Left colon (tissue), 2 donors: ENCODE data around the gene CEP76. TPM values are rescaled to one million over a fixed set of nuclear protein-coding genes. Genes with fewer than 3 reads are reported as not detected.
"Not testable (repeated sequence)": the region's sequence is repeated elsewhere in the genome, so short reads cannot be mapped to it uniquely, and the experiment has no call there.

Experiments
- ATAC-seq: fragments of 200-7000 bp; cut with Tn5 transposase; one replicate; pipeline ENCODE4 v1.9.1; 2020; ENCODE audit warnings: mild to moderate bottlenecking, moderate library complexity
- DNase-seq, 2 donors: peaks; one replicate each; pipeline ENCODE4 v3.0.0-alpha.2; 2020
- intact Hi-C, 2 donors: fragments of 100-400 bp; cut with DNase I in 1 of 2; cut with micrococcal nuclease in 1 of 2; formaldehyde crosslinking; loops; one replicate each; pipeline versions ENCODE4 v1.11.2 to v1.14.0; 2022; cut with DNase I, micrococcal nuclease
- total RNA-seq, 2 donors: library from RNA; stranded (reverse); fragmentation: NEBNext Ultra II Directional; extraction: Animal tissue kit (Norgen Biotek cat#: 25700); gene quantifications; one replicate each; pipeline ENCODE4 v1.2.1, GENCODE V29; 2021
- donor health status: DM: no; HTN: no; CAD: no.
- donor health status: DM: yes; HTN: yes; CAD: no.

Gene CEP76
- total RNA-seq, 2 donors from 2014 or later: 4.9 to 5.3 TPM

DNA sequence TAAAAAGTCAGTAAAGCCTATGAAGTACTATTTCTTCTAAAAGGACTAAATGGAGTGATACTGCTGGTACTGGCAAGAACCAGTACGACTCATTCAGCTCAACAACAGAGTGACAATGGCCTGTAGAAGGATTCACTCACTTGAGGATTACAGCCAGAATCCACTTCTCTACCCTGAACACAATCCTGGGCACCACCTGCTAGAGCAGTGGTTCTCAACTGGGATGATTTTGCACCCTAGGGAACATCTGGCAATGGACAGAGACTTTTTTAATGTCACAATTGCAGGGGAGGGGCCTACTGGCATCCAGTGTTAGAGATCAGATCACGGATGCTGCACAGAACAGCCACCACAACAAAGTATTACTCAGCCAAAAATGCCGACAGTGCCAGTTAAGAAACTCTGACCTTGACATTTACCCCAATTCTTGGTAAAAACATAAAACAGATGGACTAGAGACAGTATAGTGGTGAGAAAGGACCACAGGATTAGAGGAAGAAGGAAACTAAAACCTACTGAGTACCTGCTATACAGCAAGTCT is 49.6 kb downstream of the CEP76 start:
- no peak for ATAC-seq

DNA sequence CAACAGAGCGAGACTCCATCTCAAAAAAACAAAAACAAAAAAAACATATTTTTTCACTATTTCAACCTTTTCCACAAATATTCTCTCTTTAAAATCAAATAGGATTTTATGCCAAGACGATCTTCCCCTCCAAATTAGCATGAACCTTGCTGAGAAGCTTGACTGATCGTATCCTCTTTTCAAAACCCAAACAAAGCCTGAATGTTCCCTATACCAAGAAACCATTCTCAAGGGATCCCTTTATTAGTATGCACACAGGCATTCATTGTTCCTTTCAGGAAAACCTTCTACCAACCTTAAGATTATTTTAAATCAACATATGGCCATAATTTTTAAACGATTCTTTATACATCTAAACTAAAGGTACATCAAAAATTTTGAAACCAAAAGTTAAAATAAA is 50.9 kb downstream of the CEP76 start:
- DNase-seq (no peak), ATAC-seq (no peak)
- intact Hi-C loops: no loop called here

More for the DNA sequence above, 49.6 kb downstream of the CEP76 start:
- intact Hi-C loops: no loop called here
- no peak for DNase-seq

DNA sequence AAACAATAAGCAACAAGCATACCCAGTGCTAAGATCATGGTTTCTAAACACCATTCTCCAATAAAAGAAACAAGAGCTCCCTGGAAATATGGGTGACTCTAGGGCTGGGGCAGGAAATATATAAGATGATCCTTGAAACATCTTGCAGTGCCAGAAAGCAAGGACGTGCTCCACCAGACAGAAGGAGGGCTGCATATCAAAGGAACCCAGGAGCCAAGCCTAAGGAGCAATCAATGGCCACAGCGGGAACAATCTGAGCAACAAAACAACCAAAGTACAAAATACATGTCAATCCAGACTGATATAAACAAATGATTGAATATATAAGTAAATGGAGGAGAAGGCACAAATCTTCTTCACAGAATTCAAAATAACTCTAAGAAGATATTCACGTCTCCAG is 54.8 kb downstream of the CEP76 start:
- ATAC-seq (no peak), DNase-seq (no peak)
- intact Hi-C loops: no loop called here

DNA sequence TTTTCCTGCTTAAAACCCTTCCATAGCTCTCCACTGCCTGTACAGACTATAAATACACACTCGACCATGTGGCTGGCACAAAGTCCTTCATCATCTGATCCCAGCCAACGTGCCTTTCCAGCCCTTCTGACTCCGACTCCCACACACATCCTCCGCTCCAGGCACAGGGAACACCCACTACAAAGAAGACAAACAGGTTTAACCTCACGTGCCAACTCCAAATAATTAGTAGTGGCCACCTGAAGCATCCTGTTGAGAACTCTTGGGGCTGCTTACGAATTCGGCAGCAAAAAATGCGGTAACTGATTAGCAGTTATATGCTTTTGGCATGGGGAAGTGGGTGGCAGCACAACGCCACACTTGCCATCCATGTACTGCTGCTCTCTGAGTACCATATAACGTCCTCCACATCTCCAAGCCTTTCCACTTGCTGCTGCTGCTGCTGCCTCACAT is 56.7 kb downstream of the CEP76 start:
- intact Hi-C loops: no loop called here
- DNase-seq (no peak), ATAC-seq (no peak)

DNA sequence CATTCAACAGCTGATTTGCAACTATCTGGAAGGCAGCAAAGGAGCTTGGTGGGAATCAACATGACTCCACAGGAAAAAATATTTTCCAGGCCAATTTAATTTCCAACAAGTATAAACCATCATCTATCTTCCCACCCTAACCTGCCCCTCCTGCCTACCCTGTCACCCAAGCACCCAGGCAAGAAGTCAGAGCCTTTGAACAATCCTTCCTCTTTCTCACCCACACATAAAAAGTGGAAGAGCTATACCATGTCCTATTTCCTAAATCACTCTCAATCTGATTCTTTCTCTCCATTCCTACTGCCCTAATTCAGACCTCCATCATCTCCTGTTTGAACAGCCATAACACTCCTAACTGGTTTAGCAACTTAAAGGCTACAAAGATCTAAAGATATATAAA is 57.3 kb downstream of the CEP76 start:
- intact Hi-C loops: no loop called here
- ATAC-seq (no peak), DNase-seq (no peak)

DNA sequence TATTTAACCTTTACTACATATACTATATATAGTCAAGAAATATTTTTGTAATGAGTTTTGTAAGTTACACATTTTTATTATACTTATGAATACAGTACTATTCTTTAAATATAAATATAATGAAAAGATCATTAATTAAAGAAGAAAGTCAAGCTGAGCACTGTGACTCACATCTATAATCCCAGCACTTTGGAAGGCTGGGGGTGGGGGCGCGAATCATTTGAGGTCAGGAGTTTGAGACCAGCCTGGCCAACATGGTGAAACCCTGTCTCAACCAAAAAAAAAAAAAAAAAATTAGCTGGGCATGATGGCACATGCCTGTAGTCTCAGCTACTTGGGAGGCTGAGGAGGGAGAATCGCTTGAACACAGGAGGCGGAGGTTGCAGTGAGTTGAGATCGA is 58.8 kb downstream of the CEP76 start:
- ATAC-seq: not testable (repeated sequence)

DNA sequence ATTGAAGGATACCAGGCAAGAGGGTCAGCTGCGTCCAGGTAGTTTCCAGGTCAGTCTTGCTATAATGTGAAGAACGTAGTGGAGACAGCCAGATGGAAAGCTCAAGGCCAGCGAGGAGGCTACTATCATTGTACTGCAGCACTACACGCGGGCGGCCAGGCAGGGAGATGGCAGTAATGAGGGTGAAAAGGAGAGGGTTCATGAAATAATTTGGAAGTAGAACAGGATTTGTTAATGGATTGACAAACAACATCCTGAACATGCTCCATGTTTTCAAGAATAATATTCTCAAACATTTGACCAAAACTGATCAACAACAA is 61.7 kb downstream of the CEP76 start:
- no peak for DNase-seq
- intact Hi-C loops: no loop called here
- no peak for ATAC-seq

More for the DNA sequence above, 58.8 kb downstream of the CEP76 start:
- intact Hi-C loops, DNase-seq: not testable (repeated sequence)

DNA sequence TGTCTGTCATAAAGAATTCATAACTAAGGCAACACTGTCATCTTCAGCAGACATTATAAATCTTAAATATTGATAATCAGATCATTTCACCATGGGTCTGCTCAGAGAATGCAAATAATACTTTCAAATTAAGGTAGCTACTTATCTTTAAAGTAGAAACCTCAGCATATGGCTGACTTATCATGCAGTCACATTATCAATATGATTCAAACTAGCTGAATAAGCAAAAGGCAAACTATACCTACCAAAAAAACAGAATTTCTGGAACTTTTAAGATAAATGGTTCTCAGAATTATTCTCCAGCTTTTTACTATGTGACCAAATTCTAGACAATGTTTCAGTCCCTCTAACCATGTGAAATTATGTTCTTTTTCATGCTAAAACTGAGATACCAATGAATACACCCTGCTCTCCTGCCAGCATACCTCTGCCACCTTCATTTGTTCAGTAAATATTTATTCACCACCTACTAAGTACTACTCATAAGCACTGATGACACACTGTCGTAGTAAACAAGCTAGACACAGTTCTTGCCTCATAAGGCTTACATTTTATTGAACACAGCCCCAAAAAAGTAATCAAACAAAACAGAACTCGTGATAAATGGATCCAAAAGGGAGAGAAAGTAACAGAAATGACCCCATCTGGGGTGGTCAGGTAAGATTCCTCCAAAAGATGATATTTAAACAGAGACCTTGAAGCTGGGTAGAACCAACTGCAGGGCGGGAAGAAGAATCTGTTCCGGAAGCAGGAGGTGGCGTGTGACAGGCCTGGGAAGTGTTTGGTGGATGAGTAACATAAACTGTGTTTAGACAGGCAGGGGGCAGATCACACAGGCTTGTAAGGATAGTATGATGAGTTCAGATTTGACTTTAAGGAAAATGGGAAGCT is 62.3 kb downstream of the CEP76 start:
- DNase-seq: no peak
- intact Hi-C loops: no loop called here
- no peak for ATAC-seq

DNA sequence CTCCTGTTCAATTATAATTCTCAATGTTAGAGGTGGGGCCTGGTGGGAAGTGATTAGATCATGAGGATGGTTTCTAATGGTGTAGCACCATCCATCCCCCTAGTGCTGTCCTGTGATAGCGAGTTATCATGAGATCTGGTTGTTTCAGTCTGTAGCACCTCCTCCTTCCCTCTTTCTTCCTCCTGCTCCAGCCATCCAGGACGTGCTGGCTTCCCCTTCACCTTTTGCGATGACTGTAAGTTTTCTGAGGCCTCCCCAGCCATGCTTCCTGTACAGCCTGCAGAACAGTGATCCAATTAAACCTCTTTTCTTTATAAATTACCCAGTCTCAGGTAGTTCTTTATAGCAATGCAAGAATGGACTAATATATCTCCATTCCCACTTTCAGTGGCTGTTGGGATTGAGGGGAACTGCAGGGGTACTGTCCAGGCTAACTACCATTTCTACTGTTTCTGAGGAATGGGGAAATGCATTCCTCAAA is 63.8 kb downstream of the CEP76 start:
- no peak for ATAC-seq
- intact Hi-C loops: no loop called here
- no peak for DNase-seq

DNA sequence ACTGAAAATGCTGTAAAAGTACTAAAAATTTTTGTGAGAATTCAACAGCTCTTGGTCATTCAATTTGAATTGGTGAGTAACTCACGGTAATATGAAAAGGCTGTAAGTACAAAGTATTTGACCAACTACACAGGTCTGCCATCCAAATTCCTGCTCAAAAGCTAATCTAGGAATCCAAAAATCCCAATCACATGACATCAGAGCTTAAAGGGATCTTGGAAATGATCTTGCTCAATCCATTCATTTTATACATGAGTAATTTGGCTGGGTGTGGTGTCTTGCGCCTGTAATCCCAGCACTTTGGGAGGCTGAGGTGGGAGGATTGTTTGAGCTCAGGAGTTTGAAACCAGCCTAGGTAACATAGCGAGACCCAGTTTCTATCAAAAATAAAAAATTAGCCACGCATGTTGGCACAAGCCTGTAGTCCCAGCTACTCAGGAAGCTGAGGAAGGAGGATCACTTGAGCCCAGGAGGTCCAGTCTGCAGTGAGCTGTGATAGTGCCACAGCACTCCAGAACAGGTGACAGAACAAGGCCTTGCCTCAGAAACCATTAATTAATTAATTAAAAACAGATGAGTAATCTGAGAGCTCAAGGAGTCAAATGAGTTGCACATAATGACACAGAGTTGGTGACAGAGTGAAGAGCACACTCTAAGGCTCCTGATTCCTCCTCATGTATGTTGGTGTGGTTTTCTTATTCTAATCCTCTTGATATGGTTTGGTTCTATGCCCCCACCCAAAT is 64.5 kb downstream of the CEP76 start:
- no peak for ATAC-seq

DNA sequence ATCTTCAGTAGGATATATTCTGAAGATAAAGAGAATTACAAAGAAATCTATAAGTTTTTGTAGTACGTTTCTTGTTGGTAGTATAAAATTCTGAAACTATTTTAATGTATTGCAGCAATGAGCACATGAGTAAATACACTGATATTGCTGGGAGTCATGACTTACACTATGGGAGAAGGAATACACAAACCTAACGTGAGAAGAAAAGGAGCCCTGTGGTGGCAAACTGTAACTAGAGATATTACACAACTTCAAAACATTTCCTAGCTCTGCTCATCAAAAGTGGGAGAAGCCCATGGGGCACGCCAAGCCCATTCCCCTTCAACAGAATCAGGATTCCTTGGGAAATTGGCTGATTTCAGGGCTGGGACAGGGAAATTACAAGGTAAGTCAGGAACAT is 65.1 kb downstream of the CEP76 start:
- DNase-seq (no peak), ATAC-seq (no peak)
- intact Hi-C loops: no loop called here

More for the DNA sequence above, 64.5 kb downstream of the CEP76 start:
- intact Hi-C loops: no loop called here
- DNase-seq: no peak

- intact Hi-C loops: no loop called here
- DNase-seq (no peak), ATAC-seq (no peak)
Observed at GRCh38 chr18:12631831-12632477, 70.6 kb downstream of the CEP76 start.

- DNase-seq (no peak), ATAC-seq (no peak)
- intact Hi-C loops: no loop called here
Observed at GRCh38 chr18:12630136-12630535, 72.4 kb downstream of the CEP76 start.

DNA sequence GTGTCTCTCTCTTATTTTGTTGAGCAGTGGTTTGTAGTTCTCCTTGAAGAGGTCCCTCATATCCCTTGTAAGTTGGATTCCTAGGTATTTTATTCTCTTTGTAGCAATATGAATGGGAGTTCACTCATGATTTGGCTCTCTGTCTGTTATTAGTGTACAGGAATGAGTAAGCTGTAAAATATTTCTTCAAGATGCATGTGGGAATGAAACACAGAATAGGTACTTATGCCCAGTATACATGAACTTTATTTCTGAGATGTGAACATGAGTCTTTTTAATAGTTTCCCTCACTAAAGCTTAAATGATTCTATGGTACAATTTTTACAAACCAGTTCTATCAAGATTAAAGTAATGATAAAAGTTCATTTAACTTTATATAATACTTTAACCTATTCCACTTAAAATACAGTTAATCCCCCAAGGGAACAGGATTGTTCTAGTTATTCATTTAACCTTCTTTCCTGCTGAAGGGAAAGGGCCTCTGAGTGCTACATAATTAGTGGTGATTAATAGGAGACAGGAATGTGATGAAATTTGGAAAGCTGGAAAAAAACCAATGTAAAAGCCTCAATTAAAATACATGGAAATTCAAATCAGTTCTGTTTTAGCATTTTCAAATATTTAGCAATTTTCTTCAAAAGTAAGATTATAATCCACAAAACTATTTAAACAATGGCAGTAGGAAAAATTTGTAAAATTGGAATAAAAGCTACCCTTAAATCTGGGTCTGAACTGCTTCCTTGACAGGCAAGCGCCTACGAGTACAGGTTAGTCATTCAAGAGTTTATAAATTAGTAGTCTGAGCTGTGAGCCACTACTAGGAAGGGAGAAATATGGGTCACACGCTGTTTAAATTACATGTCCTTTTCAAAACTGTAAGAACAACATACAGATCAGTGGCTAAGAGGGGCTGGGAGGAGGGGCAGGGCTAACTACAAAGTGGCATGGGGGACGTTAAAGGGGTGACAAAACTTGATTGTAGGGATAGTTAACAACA is 73.5 kb downstream of the CEP76 start:
- intact Hi-C loops: no loop called here
- no peak for DNase-seq
- ATAC-seq: no peak

DNA sequence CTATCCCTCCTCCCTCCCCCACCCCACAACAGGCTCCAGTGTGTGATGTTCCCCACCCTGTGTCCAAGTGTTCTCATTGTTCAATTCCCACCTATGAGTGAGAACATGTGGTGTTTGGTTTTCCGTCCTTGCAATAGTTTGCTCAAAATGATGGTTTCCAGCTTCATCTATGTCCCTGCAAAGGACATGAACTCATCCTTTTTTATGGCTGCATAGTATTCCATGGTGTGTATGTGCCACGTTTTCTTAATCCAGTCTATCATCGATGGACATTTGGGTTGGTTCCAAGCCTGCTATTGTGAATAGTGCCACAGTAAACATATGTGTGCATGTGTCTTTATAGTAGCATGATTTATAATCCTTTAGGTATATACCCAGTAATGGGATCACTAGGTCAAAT is 75.3 kb downstream of the CEP76 start:
- DNase-seq, intact Hi-C loops, ATAC-seq: not testable (repeated sequence)

DNA sequence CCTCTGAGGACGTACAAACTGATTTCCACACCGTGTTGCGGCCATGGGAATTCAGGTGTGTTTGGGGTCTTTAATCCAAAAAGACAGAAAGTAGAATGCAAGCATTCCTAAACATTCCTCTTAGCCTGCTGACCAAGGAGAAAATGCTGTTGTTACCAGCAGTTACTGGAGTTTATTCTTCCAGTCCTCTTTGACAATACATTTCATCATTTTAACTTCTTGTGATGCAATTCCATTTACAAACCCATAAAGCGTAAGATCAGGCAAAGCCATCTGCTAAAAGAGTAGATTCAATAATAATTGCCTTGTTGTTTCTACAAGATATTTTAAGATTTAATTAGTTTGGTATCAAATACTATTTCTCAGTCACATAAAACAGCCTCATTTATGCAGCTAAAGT is 77.3 kb downstream of the CEP76 start:
- intact Hi-C loops: no loop called here
- ATAC-seq (no peak), DNase-seq (no peak)
